Kidney (tissue), 14 donors: ENCODE measurements around the gene PDHX. TPM values are rescaled to one million over a fixed set of nuclear protein-coding genes. Genes with fewer than 3 reads are reported as not detected.

Experiments
- DNase-seq, 5 donors: peaks; one replicate each; pipeline ENCODE4 v3.0.0-alpha.2; 2013 to 2020
- FAIRE-seq: peaks from 2 replicates; lab custom pipeline; 2012; peaks lifted over from hg19 to GRCh38; lab: Jason Lieb, UNC
- H3K27ac ChIP-seq, 2 donors: one replicate each; pipeline ENCODE4 v1.7.0; 2013; ENCODE audit warnings: low read depth in 2 of 2, low read length in 2 of 2, inconsistent platforms in 1 of 2
- H3K27me3 ChIP-seq: one replicate; pipeline ENCODE4 v1.7.1; 2013; ENCODE audit warnings: low read length, inconsistent platforms; ENCODE audit not compliant: control insufficient read depth, insufficient read depth
- H3K36me3 ChIP-seq, 3 donors: one replicate each; pipeline versions ENCODE4 v1.7.0 to v1.7.1; 2013; ENCODE audit warnings: low read length in 3 of 3, control low read depth in 1 of 3, inconsistent platforms in 1 of 3; ENCODE audit not compliant: insufficient read depth in 3 of 3, control insufficient read depth in 2 of 3
- H3K4me1 ChIP-seq, 3 donors: one replicate each; pipeline versions ENCODE4 v1.7.0 to v1.7.1; 2013; ENCODE audit warnings: low read length in 3 of 3, inconsistent platforms in 1 of 3, low read depth in 1 of 3; ENCODE audit not compliant: control insufficient read depth in 2 of 3, insufficient read depth in 2 of 3
- H3K4me3 ChIP-seq, 3 donors: one replicate each; pipeline versions ENCODE4 v1.7.0 to v1.8.1; 2013; ENCODE audit warnings: low read length in 3 of 3, control low read depth in 1 of 3, inconsistent platforms in 1 of 3
- H3K9ac ChIP-seq, 3 donors: one replicate each; pipeline versions ENCODE4 v1.7.0 to v1.7.1; 2013; ENCODE audit warnings: low read length in 3 of 3, control low read depth in 1 of 3, inconsistent platforms in 1 of 3
- H3K9me3 ChIP-seq, 3 donors: one replicate each; pipeline versions ENCODE4 v1.7.0 to v1.7.1; 2013; ENCODE audit warnings: low read length in 3 of 3, control low read depth in 1 of 3, inconsistent platforms in 1 of 3; ENCODE audit not compliant: control insufficient read depth in 2 of 3, insufficient read depth in 1 of 3
- CTCF ChIP-seq: IDR thresholded peaks from 3 replicates; pipeline ENCODE4 v1.5.1; 2012; ENCODE audit warnings: mild to moderate bottlenecking, moderate library complexity, borderline replicate concordance; ENCODE audit not compliant: insufficient read depth; ENCODE audit errors: extremely low read depth
- intact Hi-C: fragments of 100-400 bp; cut with DNase I; formaldehyde crosslinking; loops from one replicate; pipeline ENCODE4 v1.11.1; 2022
- polyA plus RNA-seq: library from polyadenylated mRNA; stranded (reverse); fragments of 350-450 nt; fragmentation: Illumina TruSeq; extraction: RNeasy Lipid Tissue Mini Kit (QIAGEN cat#74804); gene quantifications from one replicate; pipeline ENCODE4 v1.2.3, GENCODE V29; 2014; ENCODE audit warnings: low read depth, low replicate concordance; ENCODE audit not compliant: insufficient read depth
- total RNA-seq: library from RNA; stranded (reverse); fragmentation: NEBNext Ultra II Directional; extraction: Animal tissue kit (Norgen Biotek cat#: 25700); gene quantifications from one replicate; pipeline ENCODE4 v1.2.1, GENCODE V29; 2021
- donor health status: control.
- donor health status: control.
- donor health status: control.
- donor health status: control.
- donor health status: control.
- donor health status: DM: yes; HTN: yes; CAD: no.
- donor health status: Normal renal cell carcinoma (clear cell type).

Gene PDHX
- total and polyA plus RNA-seq, 2 donors from 2014 or later = 29.6 to 32.6 TPM

- Histone ChIP-seq H3K4me1 (no peaks in the 10 kb centered on the region), H3K4me3 (no peak overlapping the region), H3K9ac (no peak overlapping the region), H3K9me3 (no peaks in the 10 kb centered on the region), H3K27me3 (no peaks in the 10 kb centered on the region), H3K27ac (no peak overlapping the region), H3K36me3 (peaks cover 2 to 7% (median 5%) of the 10 kb centered on the region in 3 donors)
- no peak for FAIRE-seq
- DNase-seq = peak in 1 of 5 donors; percentile 13
- intact Hi-C loops = no loop called here
- no peak for TF ChIP-seq CTCF
Observed at GRCh38 chr11:34978236-34979191, 62.1 kb downstream of the PDHX start.

- Histone ChIP-seq H3K4me1 (peaks cover 0 to 2% (median 0%) of the 10 kb centered on the region in 3 donors), H3K36me3 (peaks cover 0 to 10% (median 0%) of the 10 kb centered on the region in 3 donors), H3K27ac (no peak overlapping the region), H3K4me3 (no peak overlapping the region), H3K9ac (no peak overlapping the region), H3K9me3 (no peaks in the 10 kb centered on the region), H3K27me3 (no peaks in the 10 kb centered on the region)
- TF ChIP-seq CTCF = no peak
- FAIRE-seq (no peak), DNase-seq (no peak)
- intact Hi-C loops = no loop called here
Observed at GRCh38 chr11:34984514-34984913, 68.1 kb downstream of the PDHX start.

- no peak overlapping the region for H3K27ac ChIP-seq
- intact Hi-C loops = no loop called here
Observed at GRCh38 chr11:34986883-34987520, 70.6 kb downstream of the PDHX start.

More at GRCh38 chr11:34986883-34987520, 70.6 kb downstream of the PDHX start:
- Histone ChIP-seq H3K4me3 (no peak overlapping the region), H3K27me3 (no peaks in the 10 kb centered on the region), H3K9me3 (no peaks in the 10 kb centered on the region), H3K9ac (no peak overlapping the region), H3K36me3 (peaks cover 0 to 10% (median 0%) of the 10 kb centered on the region in 3 donors), H3K4me1 (peaks cover 0 to 2% (median 0%) of the 10 kb centered on the region in 3 donors)
- no peak for TF ChIP-seq CTCF
- peak in 1 of 5 donors; percentile 18 for DNase-seq
- FAIRE-seq = no peak
